AG08395 (cell line): Measurements from ENCODE around the gene LSM8.
"Not testable (repeated sequence)": the region's sequence is repeated elsewhere in the genome, so short reads cannot be mapped to it uniquely, and the experiment has no call there.

Experiments used
- DNase-seq: peaks from one replicate; pipeline ENCODE4 v3.0.0; 2012; ENCODE audit warnings: mixed read lengths, low spot score

The LSM8 gene

GRCh38 chr7:118183786-118184564 is at the start of gene LSM8:
Gene LSM8 (plus strand): TSS chr7:118184164. CDS start chr7:118184224, 60 bp downstream.
- peak; percentile 97 for DNase-seq

GRCh38 chr7:118134420-118134819 is 49.5 kb upstream of the LSM8 start:
- DNase-seq, result not testable (repeated sequence)

GRCh38 chr7:118140468-118140867 is 43.5 kb upstream of the LSM8 start:
- DNase-seq, result no peak

- DNase-seq, result no peak
Measured at GRCh38 chr7:118142012-118142411, 42.0 kb upstream of the LSM8 start.

- DNase-seq, result no peak
Measured at GRCh38 chr7:118148930-118149329, 35.0 kb upstream of the LSM8 start.

- no peak for DNase-seq
Measured at GRCh38 chr7:118149394-118149793, 34.6 kb upstream of the LSM8 start.

GRCh38 chr7:118151671-118152070 is 32.3 kb upstream of the LSM8 start:
- DNase-seq, result no peak

- no peak for DNase-seq
Measured at GRCh38 chr7:118152149-118152548, 31.8 kb upstream of the LSM8 start.

GRCh38 chr7:118152654-118153053 is 31.3 kb upstream of the LSM8 start:
- no peak for DNase-seq

- peak; percentile 28 for DNase-seq
Measured at GRCh38 chr7:118153551-118154177, 30.3 kb upstream of the LSM8 start.

- DNase-seq, result no peak
Measured at GRCh38 chr7:118158766-118159165, 25.2 kb upstream of the LSM8 start.

GRCh38 chr7:118169146-118169545 is 14.8 kb upstream of the LSM8 start:
- peak; percentile 7 for DNase-seq

GRCh38 chr7:118175740-118176139 is 8.2 kb upstream of the LSM8 start:
- DNase-seq, result no peak

- no peak for DNase-seq
Measured at GRCh38 chr7:118179191-118179590, 4.8 kb upstream of the LSM8 start.

- DNase-seq, result peak; percentile 7
Measured at GRCh38 chr7:118182593-118183427, 1.2 kb upstream of the LSM8 start.

- peak; percentile 3 for DNase-seq
Measured at GRCh38 chr7:118183428-118183785, 557 bp upstream of the LSM8 start.

GRCh38 chr7:118184565-118184940 is 589 bp downstream of the LSM8 start:
- DNase-seq, result peak; percentile 11

- DNase-seq, result no peak
Measured at GRCh38 chr7:118185163-118185860, 1.3 kb downstream of the LSM8 start.

GRCh38 chr7:118186501-118186900 is 2.5 kb downstream of the LSM8 start:
- DNase-seq, result no peak

GRCh38 chr7:118194571-118194970 is 10.6 kb downstream of the LSM8 start:
- DNase-seq, result no peak

GRCh38 chr7:118195837-118196474 is 12.0 kb downstream of the LSM8 start:
- DNase-seq, result peak; percentile 52

- peak; percentile 1 for DNase-seq
Measured at GRCh38 chr7:118202061-118202460, 18.1 kb downstream of the LSM8 start.
